ENCODE results near the gene IMPDH1.

Gene IMPDH1

DNA sequence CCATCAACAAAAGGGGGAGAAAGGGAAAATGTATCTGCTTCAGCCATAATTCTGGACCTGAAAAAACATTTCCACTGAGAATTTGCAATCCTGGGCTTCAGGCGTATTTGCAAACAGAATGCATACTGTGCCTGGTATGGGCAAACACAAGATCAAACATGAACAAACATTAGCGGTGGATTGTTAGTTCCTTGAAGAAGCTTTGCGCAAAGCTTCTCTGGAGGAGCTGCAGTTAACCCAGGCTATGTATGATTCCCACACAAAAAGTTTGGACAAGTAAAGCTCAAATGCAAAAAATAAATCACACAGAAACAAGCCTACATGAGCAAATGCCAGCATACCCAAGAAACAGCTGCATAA is 25.5 kb upstream of the IMPDH1 start:
- no peak for DNase-seq

DNA sequence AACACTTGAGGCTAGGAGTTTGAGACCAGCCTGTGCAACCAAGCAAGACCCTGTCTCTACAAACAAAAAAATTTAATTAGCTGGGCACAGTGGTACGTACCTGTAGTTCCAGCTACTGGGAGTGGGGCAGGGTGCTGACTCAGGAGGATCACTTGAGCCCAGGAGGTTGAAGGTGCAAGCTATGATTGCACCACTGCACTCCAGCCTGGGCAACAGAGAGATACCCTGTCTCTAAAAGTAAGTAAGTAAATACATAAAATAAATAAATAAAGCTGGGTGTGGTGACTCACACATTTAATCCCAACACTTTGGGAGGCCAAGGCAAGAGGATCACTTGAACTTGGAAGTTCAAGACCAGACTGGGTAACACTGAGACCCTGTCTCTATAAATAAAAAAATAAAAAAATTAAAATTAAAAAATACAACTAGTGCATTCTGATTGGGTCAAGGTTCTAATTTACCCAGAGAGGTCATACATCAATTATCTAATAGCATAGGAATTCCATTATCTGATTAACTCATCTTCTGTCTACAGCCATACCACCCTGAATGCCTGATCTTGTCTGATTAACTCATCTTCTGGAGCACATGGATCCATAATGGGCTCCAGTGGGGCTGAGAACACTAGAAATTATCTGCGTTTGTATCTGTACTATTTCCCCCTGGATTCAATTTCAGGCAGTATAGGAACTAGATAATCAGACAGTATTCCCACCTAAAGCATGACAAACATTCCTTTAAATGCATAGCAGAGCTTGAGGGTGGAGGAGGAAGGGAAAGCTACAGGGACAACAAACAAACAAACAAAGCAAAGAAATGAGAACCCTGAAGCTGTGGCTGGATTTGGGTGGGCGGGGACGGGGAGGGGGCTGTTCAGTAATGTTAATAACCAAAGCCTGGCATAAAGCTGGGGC is 24.9 kb upstream of the IMPDH1 start:
- no peak for DNase-seq

DNA sequence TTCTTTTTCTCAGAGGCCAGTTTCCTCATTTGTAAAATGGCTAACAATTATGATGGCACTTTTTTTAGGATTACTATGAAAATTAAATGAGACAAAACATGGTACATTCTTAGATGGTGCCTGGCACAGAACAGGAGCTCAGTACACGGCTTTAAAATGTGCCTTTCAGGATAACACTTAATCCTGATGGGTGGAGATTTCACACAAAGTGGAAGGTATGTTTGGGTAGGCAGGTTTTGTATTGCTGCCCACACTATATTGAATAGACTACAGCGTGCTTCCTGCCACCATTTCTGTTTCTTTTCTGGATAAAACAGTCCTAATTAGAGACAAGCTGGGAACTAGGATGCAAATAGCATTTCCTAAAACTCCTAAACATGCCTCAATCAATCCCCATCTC is 22.0 kb upstream of the IMPDH1 start:
- no peak for DNase-seq

DNA sequence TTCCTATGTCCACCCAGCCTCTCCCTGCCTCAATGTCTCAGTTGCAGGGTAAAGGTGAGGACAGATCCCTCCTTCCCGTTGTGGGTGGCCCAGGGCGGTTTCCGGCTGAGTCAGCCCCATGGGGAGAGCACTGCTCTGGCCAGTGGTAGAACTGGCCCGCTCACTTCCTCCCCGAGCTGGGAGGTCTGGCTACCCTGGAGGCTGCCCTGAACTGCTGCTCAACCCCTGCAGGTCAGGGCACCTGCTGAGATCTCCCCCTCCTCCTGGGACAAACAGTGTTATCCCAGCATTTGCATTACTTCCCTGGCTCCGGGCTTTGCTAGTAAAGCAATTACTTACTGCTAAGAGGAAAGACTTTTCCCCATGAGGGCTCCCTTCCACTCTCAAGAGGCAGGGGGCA is 21.4 kb upstream of the IMPDH1 start:
- no peak for DNase-seq

DNA sequence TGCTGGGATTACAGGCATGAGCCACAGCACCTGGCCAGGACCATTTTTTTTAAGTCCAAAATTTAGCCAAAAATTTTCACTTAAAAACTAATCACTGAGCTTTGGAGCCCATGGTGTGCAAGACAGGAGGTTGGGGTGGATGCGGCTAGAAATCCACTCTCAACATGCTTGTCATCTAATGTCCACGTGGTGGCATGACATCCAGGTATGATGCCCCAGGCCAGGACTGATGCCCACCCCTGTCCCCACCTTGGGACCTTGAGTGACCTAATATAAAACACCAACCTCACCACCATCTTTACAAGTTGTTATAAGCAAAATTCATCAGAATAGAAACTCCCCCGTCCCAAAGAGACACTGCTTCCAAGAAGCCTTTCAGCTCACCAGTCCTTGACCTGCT is 20.4 kb upstream of the IMPDH1 start:
- DNase-seq: no peak

DNA sequence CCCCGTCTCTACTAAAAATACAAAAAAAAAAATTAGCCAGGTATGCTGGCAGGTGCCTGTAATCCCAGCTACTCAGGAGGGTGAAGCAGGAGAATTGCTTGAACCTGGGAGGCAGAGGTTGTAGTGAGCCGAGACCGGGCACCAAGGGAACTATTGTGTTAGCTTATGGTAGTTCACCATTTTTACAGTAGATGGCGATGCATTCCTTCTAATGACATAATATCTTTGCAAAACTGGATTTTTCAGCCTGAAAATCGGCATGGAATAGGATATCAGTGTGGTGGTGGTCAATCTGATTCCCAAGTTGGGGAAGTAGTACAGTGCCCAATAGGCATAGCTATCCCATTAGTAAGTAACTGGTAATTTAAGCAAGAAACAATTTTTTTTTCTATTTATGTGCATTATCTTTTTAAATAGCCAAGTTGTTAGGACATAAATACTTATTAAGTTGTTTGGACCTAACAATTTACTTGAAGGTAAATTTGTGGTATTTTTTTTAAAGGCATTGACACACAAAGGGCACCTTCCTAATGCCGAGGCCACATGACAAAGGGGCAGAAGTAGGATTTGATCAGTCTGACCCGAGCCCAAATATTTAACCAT is 17.6 kb upstream of the IMPDH1 start:
- peak in 2 of 51 donors; percentile 30 to 41 for DNase-seq

DNA sequence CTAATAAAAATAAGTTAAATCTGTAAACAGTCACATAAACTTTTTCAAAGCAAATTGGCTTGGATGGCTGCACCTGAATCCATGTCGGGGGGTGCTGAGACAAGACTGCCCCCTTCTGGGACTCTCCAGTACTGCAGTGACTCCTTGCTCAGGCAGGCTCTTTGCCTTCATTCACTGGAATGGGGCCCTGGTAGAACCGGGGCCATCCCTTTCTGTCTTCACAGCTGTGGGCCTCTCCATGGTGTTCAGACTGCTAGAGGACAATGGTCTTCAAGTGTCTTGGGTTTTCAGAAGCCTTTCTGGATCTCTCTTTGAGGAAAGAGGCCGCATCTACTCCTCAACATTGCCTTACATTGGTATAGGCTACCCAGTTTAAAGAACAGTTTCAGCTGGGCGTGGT is 16.1 kb upstream of the IMPDH1 start:
- DNase-seq: peak in 37 of 51 donors; percentile 4 to 79 (median 34)

DNA sequence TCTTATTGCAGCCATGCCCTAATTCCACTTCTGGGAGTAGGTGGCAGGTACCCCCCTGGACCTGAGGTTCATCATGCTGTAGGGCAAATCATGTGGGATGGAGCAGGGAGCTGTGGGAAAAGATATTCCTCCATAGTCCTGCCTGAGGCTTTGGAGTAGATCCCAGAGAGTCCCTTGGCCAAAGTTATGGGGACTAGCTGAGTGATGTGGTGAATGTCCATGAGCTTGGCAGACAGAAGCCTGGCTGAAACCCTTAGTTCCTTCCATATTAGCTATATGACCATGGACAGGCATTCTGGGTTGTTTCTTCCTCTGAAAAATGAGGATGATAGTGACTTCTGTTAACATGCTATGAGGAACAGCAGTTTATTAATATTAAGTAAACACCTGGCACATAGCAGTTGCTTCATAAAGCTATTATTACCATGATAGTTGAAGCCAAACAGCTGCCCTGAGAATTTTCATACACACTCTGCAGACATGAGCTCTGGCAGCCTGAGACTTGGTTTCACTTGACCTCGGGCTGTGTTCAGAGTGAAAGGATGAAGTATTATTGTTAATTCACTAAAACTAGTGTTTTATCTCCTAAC is 15.0 kb upstream of the IMPDH1 start:
- no peak for DNase-seq

DNA sequence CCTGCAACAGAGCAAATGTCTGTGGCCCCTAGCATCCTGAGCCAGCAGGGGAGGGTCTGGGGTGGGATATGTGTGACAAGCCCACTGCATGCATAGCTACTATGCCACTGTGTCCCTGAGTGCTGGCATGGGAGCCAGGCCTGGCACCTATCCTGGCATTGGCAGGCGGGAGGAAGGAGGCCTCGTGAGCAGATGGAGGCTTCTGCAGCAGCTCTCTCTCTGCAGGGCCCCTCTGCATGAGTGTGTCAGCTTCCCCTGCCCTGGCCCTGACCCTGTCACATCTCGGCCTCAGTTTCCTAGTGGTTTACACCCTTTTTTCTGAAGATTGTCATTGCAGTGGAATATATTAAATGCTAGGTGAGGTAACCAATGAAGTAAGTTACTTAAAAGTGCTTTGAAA is 13.1 kb upstream of the IMPDH1 start:
- peak in 10 of 51 donors; percentile 9 to 44 (median 20) for DNase-seq

DNA sequence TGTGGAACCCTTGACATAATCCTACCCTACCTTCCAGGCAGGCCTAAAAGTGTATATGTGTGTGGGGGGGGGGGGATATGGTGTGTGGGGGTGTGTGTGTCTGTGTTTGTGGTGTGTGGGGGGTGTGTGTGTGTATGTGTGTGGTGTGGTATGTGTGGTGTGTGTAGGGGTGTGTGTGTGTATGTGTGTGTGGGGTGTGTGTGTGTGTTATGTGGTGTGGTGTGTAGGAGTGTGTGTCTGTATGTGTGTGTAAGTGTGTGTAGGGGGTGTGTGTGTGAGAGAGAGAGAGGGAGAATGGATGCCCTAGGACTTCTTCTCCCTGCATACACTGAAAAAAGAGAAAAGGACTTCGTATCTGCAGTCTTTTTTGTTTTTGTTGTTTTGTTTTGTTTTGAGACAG is 12.3 kb upstream of the IMPDH1 start:
- no peak for DNase-seq

DNA sequence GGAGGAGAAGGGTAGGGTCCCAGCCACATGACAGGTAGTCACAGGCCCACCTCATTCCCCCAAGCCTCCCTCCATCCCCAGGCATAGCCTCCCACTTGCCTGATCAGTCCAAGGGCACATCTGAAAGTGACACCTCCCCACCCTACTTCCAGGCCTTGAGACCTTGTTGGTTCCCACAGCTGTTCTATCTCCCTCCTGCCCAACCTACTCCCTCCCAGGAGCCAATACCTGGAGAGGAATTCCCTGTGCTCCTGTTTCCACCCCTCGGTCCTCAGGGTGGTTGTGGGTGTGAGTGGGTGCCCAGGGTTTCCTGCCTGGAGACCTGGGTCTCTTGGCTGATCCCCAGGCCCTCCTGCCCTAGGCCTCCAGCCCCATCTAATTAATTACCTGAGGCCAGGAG is 11.6 kb upstream of the IMPDH1 start:
- DNase-seq: no peak

DNA sequence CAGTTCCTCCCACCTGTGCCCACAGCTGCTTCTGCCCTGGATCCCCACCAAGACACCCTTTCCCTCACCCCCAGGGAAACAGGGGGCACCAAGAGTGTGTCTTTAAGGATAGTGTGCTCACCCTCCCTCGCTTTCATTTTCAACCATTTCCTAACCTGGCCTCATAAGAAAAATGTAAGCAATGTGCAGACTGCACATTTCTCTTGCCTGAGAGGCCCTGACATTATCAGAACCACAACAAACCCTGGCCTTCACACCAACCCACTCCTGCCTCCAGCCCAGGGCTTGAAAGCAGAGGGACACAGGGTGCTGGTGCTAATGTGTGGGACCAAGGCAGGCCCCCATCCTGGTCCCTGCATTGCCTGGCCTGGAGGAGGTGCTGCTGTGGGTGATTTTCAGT is 11.0 kb upstream of the IMPDH1 start:
- DNase-seq: no peak

DNA sequence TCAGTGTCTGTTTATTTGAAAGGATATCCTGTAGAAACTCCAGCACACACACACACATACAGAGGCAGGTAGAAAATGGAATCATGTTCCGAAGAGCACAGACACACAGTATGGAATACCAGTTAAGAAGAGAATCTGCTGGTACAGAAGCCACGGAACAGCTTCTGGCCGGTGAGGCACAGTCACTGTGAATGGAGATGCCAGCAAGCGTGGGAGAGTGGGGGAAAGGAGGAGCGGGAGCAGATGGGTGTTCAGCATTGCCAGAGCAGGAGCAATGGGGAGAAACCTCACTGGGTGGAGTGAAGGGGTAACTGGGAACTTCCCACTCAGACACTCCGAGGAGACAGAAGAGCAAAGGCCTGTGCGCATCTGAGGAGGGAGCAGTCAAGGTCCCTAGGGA is 9.5 kb upstream of the IMPDH1 start:
- DNase-seq: no peak

DNA sequence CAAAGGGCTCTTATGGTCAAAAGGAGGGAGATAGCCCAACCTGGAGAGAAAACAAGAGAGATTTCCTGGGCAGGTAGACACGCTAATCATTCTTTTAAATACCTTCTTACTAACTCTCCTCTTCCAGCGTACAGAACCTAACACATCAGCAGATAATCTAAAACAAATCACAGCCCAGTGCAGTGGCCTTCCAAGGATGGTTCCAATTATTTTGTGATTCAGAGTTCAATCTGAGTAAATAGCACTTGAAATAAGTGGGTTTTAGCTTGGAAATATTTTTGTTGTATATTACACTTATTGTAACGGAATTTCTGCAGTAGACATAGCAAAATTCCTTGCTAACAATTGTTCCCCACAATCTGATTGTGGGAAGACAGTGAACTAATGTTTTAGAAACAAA is 7.3 kb upstream of the IMPDH1 start:
- no peak for DNase-seq

DNA sequence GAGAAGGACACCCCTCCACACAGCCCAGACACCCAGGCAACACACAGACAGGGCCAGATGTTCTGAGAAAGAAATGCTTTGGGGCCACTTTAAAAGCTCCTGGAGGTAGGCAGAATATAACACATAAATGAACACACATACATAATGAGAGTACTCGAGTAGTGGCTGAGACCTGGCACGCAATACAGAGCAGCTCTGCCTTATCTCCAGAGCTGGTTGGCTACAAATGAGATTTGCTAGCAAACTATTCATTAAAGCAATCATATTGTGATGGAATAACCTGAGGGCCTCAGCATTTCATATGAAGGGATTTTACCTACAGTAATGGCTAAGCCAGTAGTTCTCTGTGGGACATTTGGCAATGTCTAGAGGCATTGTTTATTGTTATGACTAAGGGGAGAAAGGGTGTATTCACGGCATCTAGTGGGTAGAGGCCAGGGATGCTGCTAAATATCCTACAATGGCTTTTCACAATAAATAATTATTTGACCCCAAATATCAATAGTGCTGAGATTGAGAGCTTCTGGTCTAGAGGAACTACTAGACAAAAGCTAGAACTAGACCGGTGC is 5.5 kb upstream of the IMPDH1 start:
- DNase-seq: no peak

DNA sequence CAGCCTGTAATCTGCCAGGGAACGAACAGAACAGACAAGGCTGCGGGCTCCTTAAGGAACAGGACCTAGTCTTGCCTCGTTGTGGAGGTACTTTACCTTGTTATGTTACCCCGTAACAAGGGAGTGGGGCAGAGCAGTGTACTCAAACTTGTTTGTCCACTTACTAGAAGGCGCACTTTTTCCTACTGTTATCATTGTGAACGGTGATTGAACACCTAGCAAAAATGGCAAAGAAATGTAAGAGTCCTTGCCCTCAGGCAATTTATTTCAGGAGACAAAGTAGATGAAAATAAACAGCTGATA is 620 bp upstream of the IMPDH1 start:
- DNase-seq: peak in 1 of 51 donors; percentile 36

DNA sequence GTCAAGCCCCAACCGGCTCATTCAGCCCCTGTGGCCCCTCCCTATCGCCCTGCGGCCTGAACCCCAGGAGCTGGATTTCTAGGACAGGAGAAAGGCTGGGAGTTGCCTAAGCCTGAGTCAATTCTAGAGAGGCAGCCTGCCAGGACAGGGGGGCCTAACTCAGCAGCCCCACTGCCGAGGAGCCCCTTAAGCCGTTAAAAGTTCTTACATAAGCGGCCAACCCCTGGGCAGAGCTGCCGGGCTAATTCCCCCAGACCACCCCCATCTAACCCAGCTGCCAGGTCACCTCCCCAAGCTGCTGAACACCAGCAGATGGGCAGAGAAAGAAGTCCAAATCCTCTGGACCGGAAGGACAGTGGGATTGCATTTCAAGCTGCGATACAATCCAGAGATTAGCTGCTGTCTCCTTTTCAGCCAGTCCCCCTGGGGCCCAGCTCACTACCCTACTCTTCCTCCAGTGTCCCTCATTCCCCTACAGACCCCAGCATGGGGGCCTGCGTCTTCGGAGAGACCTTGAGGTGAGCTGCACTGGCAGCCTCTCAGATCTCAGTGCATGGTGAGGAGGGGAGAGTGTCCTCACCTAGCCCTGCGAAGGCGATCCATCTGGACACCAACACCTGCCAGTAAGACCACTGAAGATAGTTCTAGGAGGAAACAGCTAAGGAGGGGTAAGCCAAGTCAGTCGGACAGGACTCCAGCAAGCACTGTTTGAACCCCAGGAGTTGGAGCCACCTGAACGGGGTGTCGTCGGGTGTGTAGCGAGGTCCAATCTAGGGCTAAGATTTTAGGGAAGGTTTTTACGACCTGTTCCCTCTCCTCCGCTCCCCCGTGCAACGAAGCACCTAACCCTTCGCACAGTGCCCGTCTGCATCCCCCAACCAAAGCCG is 830 bp downstream of the IMPDH1 start:
- DNase-seq: peak in 2 of 51 donors; percentile 10 to 61

DNA sequence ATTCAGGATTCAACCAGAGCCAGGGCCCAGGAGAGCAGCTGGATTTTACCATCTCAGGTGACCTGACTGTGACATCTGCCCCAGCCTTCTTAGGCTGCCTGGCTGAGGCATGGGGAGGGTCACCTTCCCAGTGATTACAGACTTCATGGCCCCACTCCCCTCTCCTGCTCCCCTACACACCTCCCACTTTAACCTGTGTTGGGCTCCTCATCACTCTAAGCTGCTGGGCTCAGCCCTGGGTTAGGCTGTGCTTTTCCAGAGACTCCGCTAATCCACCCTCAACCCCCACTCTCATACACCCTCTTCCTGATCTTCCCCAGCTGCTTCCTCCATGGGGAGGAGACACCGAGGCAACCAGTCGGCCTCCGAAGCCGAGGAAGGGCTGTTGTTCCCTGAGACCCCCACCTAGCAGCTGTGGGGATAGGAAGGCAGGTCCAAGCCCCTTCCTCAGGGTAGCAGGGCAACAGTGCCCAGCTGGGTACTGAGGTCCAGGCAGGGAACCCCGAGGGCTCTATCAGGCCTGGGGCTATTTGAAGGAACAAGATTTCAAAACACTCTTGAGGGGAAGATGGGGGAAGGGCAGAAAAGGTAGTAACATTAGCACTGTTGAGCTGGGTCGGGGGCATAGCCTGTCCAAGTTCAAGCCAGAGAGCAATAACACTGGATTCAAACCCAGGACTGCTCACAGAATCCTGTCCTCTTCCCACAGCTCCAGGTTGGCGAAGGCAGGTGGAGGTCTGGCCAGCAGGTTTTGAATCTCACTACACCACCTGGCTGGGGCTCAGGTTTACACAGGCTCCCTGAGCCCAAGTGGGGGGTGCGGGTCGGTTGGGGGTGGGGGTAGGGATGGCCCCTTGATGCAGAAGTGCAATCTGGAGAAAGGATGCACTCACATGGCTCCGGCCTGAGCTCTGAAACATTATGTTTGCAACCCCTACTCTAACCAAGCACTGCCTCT is 1.8 kb downstream of the IMPDH1 start:
- peak in 1 of 51 donors; percentile 17 for DNase-seq

DNA sequence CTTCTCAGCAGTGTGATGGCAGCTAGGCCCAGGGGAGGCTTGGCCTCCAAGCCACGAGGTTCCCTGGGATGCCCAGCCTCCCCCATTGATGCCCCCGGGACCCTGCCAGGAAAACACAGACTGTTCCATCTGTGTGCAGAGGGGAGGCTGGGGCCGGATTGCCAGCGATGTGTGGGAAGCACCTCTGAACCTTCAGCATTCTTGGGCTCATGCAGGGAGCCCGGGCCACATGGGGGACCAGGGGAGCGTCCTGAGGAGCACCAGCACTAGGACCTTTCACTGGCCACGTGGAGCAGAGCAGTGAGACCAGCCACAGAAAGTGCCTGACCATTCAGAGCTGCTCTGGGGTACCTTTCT is 2.6 kb downstream of the IMPDH1 start:
- DNase-seq: no peak
